Endothelial cell of umbilical vein (primary cell): ENCODE measurements around the gene NFE2L1.

Experiments
- EZH2 ChIP-seq: IDR thresholded peaks from 2 replicates; pipeline ENCODE4 v1.6.1; 2012; ENCODE audit warnings: borderline replicate concordance, low read depth, mild to moderate bottlenecking, moderate library complexity, low read length, inconsistent platforms; ENCODE audit not compliant: severe bottlenecking
- POLR2AphosphoS5 ChIP-seq: IDR thresholded peaks from 2 replicates; pipeline ENCODE4 v1.6.1; 2012; ENCODE audit warnings: low read depth, mild to moderate bottlenecking, control low read depth, low read length, moderate library complexity; ENCODE audit not compliant: insufficient read depth
- TF ChIP-seq, protein P1 (sequence below), 2 donors: IDR thresholded peaks; 1 replicate in 1 of 2; 2 replicates in 1 of 2; pipeline ENCODE4 v1.5.1; 2011; ENCODE audit warnings: low read length in 2 of 2, mild to moderate bottlenecking in 2 of 2, moderate library complexity in 2 of 2, control low read depth in 1 of 2, inconsistent platforms in 1 of 2, low read depth in 1 of 2; ENCODE audit not compliant: insufficient read depth in 1 of 2; ENCODE audit errors: extremely low read depth in 1 of 2
- TF ChIP-seq, protein P2 (sequence below): IDR thresholded peaks from 2 replicates; pipeline ENCODE4 v1.6.1; 2011; ENCODE audit not compliant: insufficient read depth, insufficient read length

DNA sequence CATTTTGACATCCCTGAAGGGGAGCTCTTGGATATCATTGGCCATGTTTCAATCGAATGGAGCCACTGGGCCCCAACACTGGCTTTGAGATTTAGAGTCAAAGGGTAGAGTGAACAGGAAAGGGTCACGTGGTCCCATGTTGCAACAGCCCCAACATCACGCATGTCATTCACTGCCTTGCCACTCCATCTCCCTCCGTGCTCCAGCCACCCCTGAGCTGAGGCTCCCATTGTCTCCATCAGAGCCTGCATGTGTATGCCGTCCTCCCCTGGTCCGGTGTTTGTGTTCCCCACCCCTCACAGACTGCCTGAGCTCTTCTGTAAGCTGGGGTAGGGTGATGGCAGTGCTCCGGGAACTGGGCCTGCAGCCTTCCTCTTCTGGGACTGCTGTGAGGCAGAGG, 12.1 kb downstream of the NFE2L1 start:
- TF ChIP-seq, protein P1, sequence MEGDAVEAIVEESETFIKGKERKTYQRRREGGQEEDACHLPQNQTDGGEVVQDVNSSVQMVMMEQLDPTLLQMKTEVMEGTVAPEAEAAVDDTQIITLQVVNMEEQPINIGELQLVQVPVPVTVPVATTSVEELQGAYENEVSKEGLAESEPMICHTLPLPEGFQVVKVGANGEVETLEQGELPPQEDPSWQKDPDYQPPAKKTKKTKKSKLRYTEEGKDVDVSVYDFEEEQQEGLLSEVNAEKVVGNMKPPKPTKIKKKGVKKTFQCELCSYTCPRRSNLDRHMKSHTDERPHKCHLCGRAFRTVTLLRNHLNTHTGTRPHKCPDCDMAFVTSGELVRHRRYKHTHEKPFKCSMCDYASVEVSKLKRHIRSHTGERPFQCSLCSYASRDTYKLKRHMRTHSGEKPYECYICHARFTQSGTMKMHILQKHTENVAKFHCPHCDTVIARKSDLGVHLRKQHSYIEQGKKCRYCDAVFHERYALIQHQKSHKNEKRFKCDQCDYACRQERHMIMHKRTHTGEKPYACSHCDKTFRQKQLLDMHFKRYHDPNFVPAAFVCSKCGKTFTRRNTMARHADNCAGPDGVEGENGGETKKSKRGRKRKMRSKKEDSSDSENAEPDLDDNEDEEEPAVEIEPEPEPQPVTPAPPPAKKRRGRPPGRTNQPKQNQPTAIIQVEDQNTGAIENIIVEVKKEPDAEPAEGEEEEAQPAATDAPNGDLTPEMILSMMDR (IDR thresholded peaks at IDR 0.05; ENCODE audit: extremely low read depth in 1 of 2, insufficient read depth in 1 of 2, low read depth in 1 of 2, low read length in 2 of 2), result no peak
- TF ChIP-seq POLR2AphosphoS5 (no peak), EZH2 (no peak)
- TF ChIP-seq, protein P2, sequence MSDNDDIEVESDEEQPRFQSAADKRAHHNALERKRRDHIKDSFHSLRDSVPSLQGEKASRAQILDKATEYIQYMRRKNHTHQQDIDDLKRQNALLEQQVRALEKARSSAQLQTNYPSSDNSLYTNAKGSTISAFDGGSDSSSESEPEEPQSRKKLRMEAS, result no peak
